Measurements from ENCODE around the gene FGFBP1. TPM values are rescaled to one million over a fixed set of nuclear protein-coding genes. Genes with fewer than 3 reads are reported as not detected.
A peak's percentile ranks its signal among the peaks of the same experiment; 100 is the strongest.

FGFBP1 gene
- total RNA-seq, 1 experiment from 2014 or later, result not detected

DNA sequence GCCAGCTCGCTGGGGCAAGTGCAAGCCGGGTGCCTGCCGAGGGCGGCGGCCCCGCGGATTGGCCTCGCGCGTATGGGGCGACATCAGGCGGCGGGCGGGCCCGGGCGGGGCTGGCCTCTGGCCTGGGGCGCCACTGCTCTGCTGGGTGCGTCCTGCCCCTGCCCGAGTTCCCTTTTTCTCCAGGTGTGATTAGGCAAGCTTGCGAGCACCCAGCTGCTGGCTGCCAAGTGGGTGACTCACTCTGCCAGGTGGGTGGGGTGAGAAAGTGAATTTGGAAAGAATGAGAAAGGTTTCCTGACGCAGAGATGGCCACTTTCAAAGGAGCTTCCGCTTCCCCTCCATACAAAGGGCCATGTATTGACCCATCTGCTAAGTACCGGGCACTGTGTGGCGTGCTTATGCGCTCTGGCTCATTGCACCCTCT lies 32.5 kb downstream of the FGFBP1 start:
- H3K4me3 Mint-ChIP-seq, result peak overlapping the region in 1 of 2 experiments; percentile 51; a peak in 3 of 5 replicates
- TF ChIP-seq, protein P1, sequence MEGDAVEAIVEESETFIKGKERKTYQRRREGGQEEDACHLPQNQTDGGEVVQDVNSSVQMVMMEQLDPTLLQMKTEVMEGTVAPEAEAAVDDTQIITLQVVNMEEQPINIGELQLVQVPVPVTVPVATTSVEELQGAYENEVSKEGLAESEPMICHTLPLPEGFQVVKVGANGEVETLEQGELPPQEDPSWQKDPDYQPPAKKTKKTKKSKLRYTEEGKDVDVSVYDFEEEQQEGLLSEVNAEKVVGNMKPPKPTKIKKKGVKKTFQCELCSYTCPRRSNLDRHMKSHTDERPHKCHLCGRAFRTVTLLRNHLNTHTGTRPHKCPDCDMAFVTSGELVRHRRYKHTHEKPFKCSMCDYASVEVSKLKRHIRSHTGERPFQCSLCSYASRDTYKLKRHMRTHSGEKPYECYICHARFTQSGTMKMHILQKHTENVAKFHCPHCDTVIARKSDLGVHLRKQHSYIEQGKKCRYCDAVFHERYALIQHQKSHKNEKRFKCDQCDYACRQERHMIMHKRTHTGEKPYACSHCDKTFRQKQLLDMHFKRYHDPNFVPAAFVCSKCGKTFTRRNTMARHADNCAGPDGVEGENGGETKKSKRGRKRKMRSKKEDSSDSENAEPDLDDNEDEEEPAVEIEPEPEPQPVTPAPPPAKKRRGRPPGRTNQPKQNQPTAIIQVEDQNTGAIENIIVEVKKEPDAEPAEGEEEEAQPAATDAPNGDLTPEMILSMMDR (conservative IDR thresholded peaks at IDR 0.05), result no peak
- peak overlapping the region; percentile 13 for H3K4me2 ChIP-seq (ENCODE audit: insufficient read depth, insufficient read length, low read length)

More for the DNA sequence above, 32.5 kb downstream of the FGFBP1 start:
- H3K27ac ChIP-seq (ENCODE audit: insufficient read length, low read depth, low read length), result peak overlapping the region; percentile 65
- WGBS (ENCODE audit: extremely low coverage, insufficient read length, low lambda C conversion rate), result no CpG with 5 or more reads among the region's 25 CpGs
- no peaks in the 10 kb centered on the region for H3K79me2 ChIP-seq (ENCODE audit: insufficient read depth, low read length)
- peaks cover 3% of the 10 kb centered on the region for H3K27me3 Mint-ChIP-seq (ENCODE audit: low read depth)
- no peak overlapping the region for H4K8ac ChIP-seq (replicated peaks; ENCODE audit: insufficient read length, low read depth, low read length)
- H3K79me1 ChIP-seq (ENCODE audit: insufficient read depth, low read depth, low read length, poor library complexity, severe bottlenecking), result no peaks in the 10 kb centered on the region
- no peaks in the 10 kb centered on the region for H4K20me1 ChIP-seq (ENCODE audit: control insufficient read depth, insufficient read depth, insufficient read length)
- H4K91ac ChIP-seq (ENCODE audit: insufficient read length, low read depth, low read length), result no peak overlapping the region
- DNase-seq, result peak; percentile 96
- H3K56ac ChIP-seq (ENCODE audit: insufficient read length, low read depth, low read length), result no peak overlapping the region
- H3K36me3 Mint-ChIP-seq (ENCODE audit: insufficient read depth in 1 of 3, low read depth in 3 of 3), result peaks cover 0 to 16% (median 12%) of the 10 kb centered on the region in 3 experiments; a peak in 4 of 7 replicates
- H2BK5ac ChIP-seq (ENCODE audit: insufficient read length, low read length), result no peak overlapping the region
- H3K9me3 Mint-ChIP-seq, result peaks cover 0 to 10% of the 10 kb centered on the region in 2 experiments; a peak in 3 of 5 replicates
- no peak overlapping the region for H2BK120ac ChIP-seq (ENCODE audit: low read depth, low read length, poor library complexity, severe bottlenecking)
- no peak overlapping the region for H2BK20ac ChIP-seq (ENCODE audit: low read depth, low read length, poor library complexity, severe bottlenecking)
- no peak overlapping the region for H3K23ac ChIP-seq (ENCODE audit: insufficient read length, low read depth, low read length)
- peaks cover 0 to 3% of the 10 kb centered on the region in 2 experiments; a peak in 2 of 4 replicates for H3K4me1 Mint-ChIP-seq
- no peaks in the 10 kb centered on the region for H3K27me3 ChIP-seq (ENCODE audit: insufficient read depth, low read length)
- no peak overlapping the region for H2BK12ac ChIP-seq (ENCODE audit: insufficient read length, low read depth, low read length)
- no peak overlapping the region for H3K4ac ChIP-seq (ENCODE audit: low read depth, low read length)
- H2AK5ac ChIP-seq (ENCODE audit: insufficient read length, low read length), result no peak overlapping the region
- H2AFZ ChIP-seq (ENCODE audit: low read length), result no peak overlapping the region
- H3K4me1 ChIP-seq (ENCODE audit: insufficient read depth, low read length), result no peaks in the 10 kb centered on the region; the same call in none of the 2 replicates
- peak overlapping the region; percentile 68 for H3K18ac ChIP-seq (ENCODE audit: insufficient read length, low read depth, low read length)
- no peak overlapping the region for H4K5ac ChIP-seq (ENCODE audit: insufficient read length, low read depth, low read length)
- 0 out of 7 replicates have a peak overlapping the region, but pooled peaks of 1 of the 3 experiments have one; percentile 44 for H3K27ac Mint-ChIP-seq
- no peak overlapping the region for H3T11ph ChIP-seq (ENCODE audit: low read length)
- no peak overlapping the region for H3K14ac ChIP-seq (ENCODE audit: insufficient read depth, low read length)
- H3K9me3 ChIP-seq (ENCODE audit: control insufficient read depth, low read depth, low read length), result no peaks in the 10 kb centered on the region
- no peak overlapping the region for H3K9ac ChIP-seq (ENCODE audit: extremely low read depth, insufficient read length, low read length)
- no peaks in the 10 kb centered on the region for H3K23me2 ChIP-seq (ENCODE audit: insufficient read length, low read depth, low read length, poor library complexity, severe bottlenecking)
- no peak overlapping the region for H2BK15ac ChIP-seq (ENCODE audit: low read depth, low read length)
